ENCODE data around the gene PPP2R3B.

- TF ChIP-seq CTCF (IDR thresholded peaks at IDR 0.05) (no peak), POLR2A (IDR thresholded peaks at IDR 0.05) (no peak), POLR2AphosphoS5 (IDR thresholded peaks at IDR 0.05) (no peak)
These were observed 83.7 kb downstream of the PPP2R3B start for GRCh38 chrX:302975-303374.
